Stimulated activated CD4-positive, alpha-beta T cell treated with anti-CD3 and anti-CD28 coated beads, TNF-alpha, amount 100 ng/mL, for 1 hour (primary cell): Measurements from ENCODE around the gene DONSON.
A peak's percentile ranks its signal among the peaks of the same experiment; 100 is the strongest.

Experiments
- DNase-seq, 3 donors: peaks; one replicate each; pipeline ENCODE4 v3.0.0-alpha.2; 2020; ENCODE audit warnings: low read depth in 3 of 3, low spot score in 1 of 3

The DONSON gene

DNA sequence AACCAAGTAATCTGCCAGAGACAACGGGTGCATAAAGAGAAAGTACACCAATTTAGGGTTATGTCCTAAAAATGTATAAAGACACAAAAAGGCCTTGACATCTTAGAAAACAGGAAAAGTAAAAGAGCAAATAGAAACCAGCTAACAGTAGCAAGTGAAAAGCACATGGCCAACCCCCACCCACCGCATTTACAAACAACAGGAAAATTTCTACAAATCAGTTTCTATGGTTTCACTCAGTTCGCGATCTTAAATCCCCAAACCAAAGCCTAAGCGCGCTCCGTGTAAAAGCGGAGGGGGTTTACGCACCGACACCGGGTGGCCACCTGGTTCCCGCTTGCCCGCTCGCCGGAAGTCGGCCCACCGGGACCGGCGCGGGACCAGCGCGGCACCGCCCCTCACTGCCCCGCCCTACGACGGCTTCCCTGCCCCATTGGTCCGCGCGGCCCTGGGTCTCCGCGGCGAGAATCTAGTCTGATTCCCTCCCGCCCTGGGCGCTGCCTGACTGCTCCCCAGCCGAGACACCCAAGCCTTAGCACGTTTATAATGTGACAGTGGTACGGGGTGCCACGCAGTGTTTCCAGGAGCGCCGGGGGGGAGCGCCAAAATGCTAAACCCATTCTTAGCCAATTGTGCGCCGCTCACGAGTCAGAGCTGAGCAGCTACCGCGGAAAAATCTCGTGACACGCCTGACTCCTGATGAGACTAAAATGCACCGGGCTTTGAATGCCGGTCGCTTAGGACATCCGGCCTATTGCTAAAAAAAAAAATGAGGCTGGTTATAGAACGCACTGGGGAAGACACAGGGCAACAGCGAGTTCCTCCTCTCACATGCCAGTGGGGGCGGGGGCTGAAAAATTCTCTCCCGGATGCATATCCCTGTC, 46.5 kb downstream of the DONSON start, which contains the start of gene GART:
Gene GART (minus strand): TSS at position 362 of the 884 bp plus-strand sequence. CDS start 2,802 bp downstream, outside the sequence.
- DNase-seq: peak; percentile 43 to 73 (median 49)

DNA sequence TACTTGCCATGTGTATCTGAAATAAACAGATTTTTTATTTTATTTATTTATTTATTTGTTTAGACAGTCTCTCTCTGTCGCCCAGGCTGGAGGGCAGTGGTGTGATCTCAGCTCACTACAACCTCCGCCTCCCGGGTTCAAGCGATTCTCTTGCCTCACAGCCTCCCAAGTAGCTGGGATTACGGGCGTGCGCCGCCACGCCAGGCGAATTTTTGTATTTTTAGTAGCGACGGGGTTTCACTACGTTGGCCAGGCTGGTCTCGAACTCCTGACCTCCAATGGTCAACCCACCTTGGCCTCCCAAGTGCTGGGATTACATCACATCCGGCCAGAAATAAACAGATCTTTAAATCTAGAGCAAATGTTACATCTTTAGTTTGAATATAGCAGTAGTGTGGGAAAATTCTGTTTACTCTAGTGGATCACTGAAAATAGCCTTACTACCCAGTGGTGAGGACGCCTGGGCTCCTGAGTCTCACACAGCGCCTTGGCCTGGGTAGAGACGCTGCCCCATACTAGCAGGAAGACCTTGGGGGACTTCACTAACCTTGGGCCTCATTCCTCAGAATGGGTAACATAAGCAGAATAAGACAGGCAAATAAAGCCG, 47.3 kb downstream of the DONSON start:
- DNase-seq: no peak

DNA sequence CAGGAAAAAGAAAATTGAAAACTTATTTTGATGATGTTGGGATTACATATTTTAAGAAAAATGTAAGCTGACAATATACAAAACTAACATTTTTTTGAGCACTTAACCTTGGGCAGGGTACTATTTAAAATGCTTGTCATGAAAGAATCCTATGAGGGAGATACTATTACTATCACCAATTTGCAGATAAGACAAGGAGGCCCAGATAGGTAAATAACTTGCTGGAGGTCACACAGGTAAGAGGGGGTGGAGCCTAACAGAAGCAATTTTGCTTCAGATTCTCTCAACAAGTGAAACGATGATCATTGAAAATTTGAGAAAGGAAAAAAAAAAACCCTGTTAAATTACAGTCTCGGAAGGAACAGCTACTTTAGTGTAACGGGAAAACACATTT, 47.8 kb downstream of the DONSON start:
- DNase-seq: no peak

DNA sequence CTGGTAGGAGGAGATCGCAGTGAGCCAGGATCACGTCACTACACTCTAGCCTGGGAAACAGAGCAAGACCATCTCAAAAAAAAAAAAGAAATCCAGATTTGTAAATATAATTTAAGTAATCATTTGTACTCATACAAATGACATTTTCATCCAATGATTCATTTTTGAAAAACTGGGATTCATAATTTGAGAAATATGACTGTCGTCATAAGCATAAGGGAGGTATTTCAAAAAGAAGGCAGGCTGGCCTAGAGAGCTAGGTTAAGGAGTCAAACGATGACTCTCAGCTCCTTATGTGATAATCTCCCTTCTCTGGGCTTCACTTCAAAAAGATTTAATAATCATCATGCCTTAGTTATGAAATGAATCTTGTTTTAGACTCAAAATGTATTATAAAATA, 48.9 kb downstream of the DONSON start:
- DNase-seq: no peak

DNA sequence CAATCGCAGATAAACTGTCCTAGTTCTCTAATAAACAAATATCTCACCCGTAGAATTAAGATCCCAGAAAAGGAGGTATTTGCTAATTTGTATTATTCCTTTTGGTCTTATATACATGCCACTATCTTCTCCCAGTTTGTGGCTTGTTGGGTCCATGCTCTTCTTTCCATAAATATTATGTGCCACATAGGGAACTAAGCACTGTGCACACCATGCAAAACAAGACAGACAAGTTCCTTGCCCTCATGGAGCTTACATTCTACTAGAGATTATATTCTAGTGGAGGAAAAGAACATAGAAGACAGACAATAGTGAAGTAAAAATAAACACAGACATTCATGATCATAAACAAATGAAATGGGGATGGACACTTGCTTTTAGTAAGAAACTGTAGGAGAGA, 51.3 kb downstream of the DONSON start:
- no peak for DNase-seq

DNA sequence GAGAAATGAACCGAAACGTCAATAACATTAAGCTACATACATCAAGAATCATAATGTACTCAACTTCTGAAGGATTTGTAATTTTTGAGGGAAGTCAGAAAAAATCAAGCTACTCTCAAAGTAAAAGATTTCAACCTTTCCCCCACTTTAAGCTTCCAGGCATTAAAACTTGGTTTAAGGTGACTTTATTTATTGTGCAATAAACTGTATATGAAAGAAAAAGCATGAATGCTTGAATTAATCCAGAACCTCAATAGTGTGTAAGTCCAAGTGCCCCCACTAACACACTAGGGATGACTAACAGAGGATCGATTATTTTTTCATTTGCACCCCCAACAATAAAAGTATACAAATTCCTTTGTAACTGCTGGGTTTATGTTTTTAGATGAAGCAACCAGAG, 57.5 kb downstream of the DONSON start:
- DNase-seq: no peak
